ENCODE results near the gene RAPGEF5. TPM values are rescaled to one million over a fixed set of nuclear protein-coding genes. Genes with fewer than 3 reads are reported as not detected.

Gene RAPGEF5
- total and polyA plus RNA-seq, 4 donors, result 7.1 to 54.8 (median 13.0) TPM

- Histone ChIP-seq H3K4me3 (ENCODE audit: low read depth in 1 of 3, low read length in 3 of 3) (no peak overlapping the region), H3K9me3 (ENCODE audit: control insufficient read depth in 4 of 4, low read length in 3 of 4) (no peaks in the 10 kb centered on the region), H3K27ac (ENCODE audit: low read depth in 1 of 2, low read length in 2 of 2) (no peak overlapping the region), H3K36me3 (ENCODE audit: control insufficient read depth in 4 of 4, insufficient read depth in 3 of 4, low read depth in 1 of 4, low read length in 3 of 4) (peaks cover 0 to 18% (median 0%) of the 10 kb centered on the region in 4 donors), H3K27me3 (ENCODE audit: control insufficient read depth in 4 of 4, insufficient read depth in 4 of 4, low read length in 3 of 4) (no peaks in the 10 kb centered on the region), H3K4me1 (ENCODE audit: control insufficient read depth in 4 of 4, insufficient read depth in 4 of 4, low read length in 3 of 4) (peaks cover 0 to 2% (median 0%) of the 10 kb centered on the region in 4 donors), H3K9ac (ENCODE audit: low read depth in 1 of 2, low read length in 2 of 2) (no peak overlapping the region)
- WGBS, result 94% methylated on average over 6 of the region's 6 CpGs
- no peak for DNase-seq (ENCODE audit: low spot score)
- TF ChIP-seq EGR1 (IDR thresholded peaks at IDR 0.05; ENCODE audit: low read depth in 2 of 2) (no peak), ATF3 (IDR thresholded peaks at IDR 0.05) (no peak), CTCF (IDR thresholded peaks at IDR 0.05; ENCODE audit: low read depth, low read length, missing input control) (no peak), NR2F2 (IDR thresholded peaks at IDR 0.05) (no peak), RAD21 (IDR thresholded peaks at IDR 0.05) (no peak), RXRA (IDR thresholded peaks at IDR 0.05) (no peak), HNF4A (conservative IDR thresholded peaks at IDR 0.05) (no peak), TAF1 (conservative IDR thresholded peaks at IDR 0.05) (no peak), SP1 (IDR thresholded peaks at IDR 0.05) (no peak), FOXA2 (IDR thresholded peaks at IDR 0.05) (no peak), YY1 (IDR thresholded peaks at IDR 0.05) (no peak), JUND (IDR thresholded peaks at IDR 0.05) (no peak), HNF4G (IDR thresholded peaks at IDR 0.05) (no peak), ZBTB33 (IDR thresholded peaks at IDR 0.05) (no peak), FOXA1 (IDR thresholded peaks at IDR 0.05) (no peak)
- TF ChIP-seq, protein P1, sequence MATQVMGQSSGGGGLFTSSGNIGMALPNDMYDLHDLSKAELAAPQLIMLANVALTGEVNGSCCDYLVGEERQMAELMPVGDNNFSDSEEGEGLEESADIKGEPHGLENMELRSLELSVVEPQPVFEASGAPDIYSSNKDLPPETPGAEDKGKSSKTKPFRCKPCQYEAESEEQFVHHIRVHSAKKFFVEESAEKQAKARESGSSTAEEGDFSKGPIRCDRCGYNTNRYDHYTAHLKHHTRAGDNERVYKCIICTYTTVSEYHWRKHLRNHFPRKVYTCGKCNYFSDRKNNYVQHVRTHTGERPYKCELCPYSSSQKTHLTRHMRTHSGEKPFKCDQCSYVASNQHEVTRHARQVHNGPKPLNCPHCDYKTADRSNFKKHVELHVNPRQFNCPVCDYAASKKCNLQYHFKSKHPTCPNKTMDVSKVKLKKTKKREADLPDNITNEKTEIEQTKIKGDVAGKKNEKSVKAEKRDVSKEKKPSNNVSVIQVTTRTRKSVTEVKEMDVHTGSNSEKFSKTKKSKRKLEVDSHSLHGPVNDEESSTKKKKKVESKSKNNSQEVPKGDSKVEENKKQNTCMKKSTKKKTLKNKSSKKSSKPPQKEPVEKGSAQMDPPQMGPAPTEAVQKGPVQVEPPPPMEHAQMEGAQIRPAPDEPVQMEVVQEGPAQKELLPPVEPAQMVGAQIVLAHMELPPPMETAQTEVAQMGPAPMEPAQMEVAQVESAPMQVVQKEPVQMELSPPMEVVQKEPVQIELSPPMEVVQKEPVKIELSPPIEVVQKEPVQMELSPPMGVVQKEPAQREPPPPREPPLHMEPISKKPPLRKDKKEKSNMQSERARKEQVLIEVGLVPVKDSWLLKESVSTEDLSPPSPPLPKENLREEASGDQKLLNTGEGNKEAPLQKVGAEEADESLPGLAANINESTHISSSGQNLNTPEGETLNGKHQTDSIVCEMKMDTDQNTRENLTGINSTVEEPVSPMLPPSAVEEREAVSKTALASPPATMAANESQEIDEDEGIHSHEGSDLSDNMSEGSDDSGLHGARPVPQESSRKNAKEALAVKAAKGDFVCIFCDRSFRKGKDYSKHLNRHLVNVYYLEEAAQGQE (IDR thresholded peaks at IDR 0.05), result no peak
- TF ChIP-seq, protein P2, sequence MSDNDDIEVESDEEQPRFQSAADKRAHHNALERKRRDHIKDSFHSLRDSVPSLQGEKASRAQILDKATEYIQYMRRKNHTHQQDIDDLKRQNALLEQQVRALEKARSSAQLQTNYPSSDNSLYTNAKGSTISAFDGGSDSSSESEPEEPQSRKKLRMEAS (IDR thresholded peaks at IDR 0.05), result no peak
Measured at GRCh38 chr7:22288202-22288601, 68.8 kb downstream of the RAPGEF5 start.

GRCh38 chr7:22287412-22287811, 69.5 kb downstream of the RAPGEF5 start:
- H3K9me3 ChIP-seq (ENCODE audit: control insufficient read depth in 4 of 4, low read length in 3 of 4), result no peaks in the 10 kb centered on the region
- H3K9ac ChIP-seq (ENCODE audit: low read depth in 1 of 2, low read length in 2 of 2), result no peak overlapping the region
- H3K27me3 ChIP-seq (ENCODE audit: control insufficient read depth in 4 of 4, insufficient read depth in 4 of 4, low read length in 3 of 4), result no peaks in the 10 kb centered on the region
- peaks cover 0 to 2% (median 0%) of the 10 kb centered on the region in 4 donors for H3K4me1 ChIP-seq (ENCODE audit: control insufficient read depth in 4 of 4, insufficient read depth in 4 of 4, low read length in 3 of 4)
- 90% methylated on average over 2 of the region's 2 CpGs for whole genome bisulfite sequencing
- H3K4me3 ChIP-seq (ENCODE audit: low read depth in 1 of 3, low read length in 3 of 3), result no peak overlapping the region
- peaks cover 0 to 18% (median 0%) of the 10 kb centered on the region in 4 donors for H3K36me3 ChIP-seq (ENCODE audit: control insufficient read depth in 4 of 4, insufficient read depth in 3 of 4, low read depth in 1 of 4, low read length in 3 of 4)
- no peak for DNase-seq (ENCODE audit: low spot score)
- no peak overlapping the region for H3K27ac ChIP-seq (ENCODE audit: low read depth in 1 of 2, low read length in 2 of 2)
- TF ChIP-seq HNF4G (IDR thresholded peaks at IDR 0.05), result no peak
- no peak for TF ChIP-seq ATF3 (IDR thresholded peaks at IDR 0.05)
- TF ChIP-seq GABPA (IDR thresholded peaks at IDR 0.05 in 1 of 2, conservative IDR thresholded peaks at IDR 0.05 in 1 of 2), result no peak
- no peak for TF ChIP-seq SP1 (IDR thresholded peaks at IDR 0.05)
- TF ChIP-seq EGR1 (IDR thresholded peaks at IDR 0.05; ENCODE audit: low read depth in 2 of 2), result no peak
- TF ChIP-seq NR2F2 (IDR thresholded peaks at IDR 0.05), result no peak
- TF ChIP-seq, protein P1 (IDR thresholded peaks at IDR 0.05), result no peak
- TF ChIP-seq FOXA2 (IDR thresholded peaks at IDR 0.05), result no peak
- no peak for TF ChIP-seq TAF1 (conservative IDR thresholded peaks at IDR 0.05)
- no peak for TF ChIP-seq RAD21 (IDR thresholded peaks at IDR 0.05)
